Neuron (in vitro differentiated cells): ENCODE data around the gene NCKAP5.

Source experiments
- H2AFZ ChIP-seq: one replicate; pipeline ENCODE4 v1.6.1; 2013; ENCODE audit warnings: low read depth, mild to moderate bottlenecking, inconsistent platforms, low read length, moderate library complexity
- H3K27me3 ChIP-seq: one replicate; pipeline ENCODE4 v1.6.1; 2013; ENCODE audit warnings: low read length; ENCODE audit not compliant: insufficient read depth
- H3K36me3 ChIP-seq: one replicate; pipeline ENCODE4 v1.6.1; 2013; ENCODE audit warnings: low read length; ENCODE audit not compliant: insufficient read depth
- H3K4me1 ChIP-seq: one replicate; pipeline ENCODE4 v1.6.1; 2013; ENCODE audit warnings: low read length; ENCODE audit not compliant: insufficient read depth
- H3K4me3 ChIP-seq: 2 replicates; pipeline ENCODE4 v1.5.1; 2013; ENCODE audit warnings: mild to moderate bottlenecking, low read length, moderate library complexity
- H3K9me3 ChIP-seq: one replicate; pipeline ENCODE4 v1.6.1; 2013; ENCODE audit warnings: low read length

NCKAP5 gene

GRCh38 chr2:132646540-132647108 is 921.6 kb downstream of the NCKAP5 start:
- Histone ChIP-seq H3K36me3 (no peaks in the 10 kb centered on the region), H3K9me3 (no peaks in the 10 kb centered on the region), H2AFZ (no peak overlapping the region), H3K27me3 (no peaks in the 10 kb centered on the region), H3K4me3 (no peak overlapping the region), H3K4me1 (peaks cover 23% of the 10 kb centered on the region)

DNA sequence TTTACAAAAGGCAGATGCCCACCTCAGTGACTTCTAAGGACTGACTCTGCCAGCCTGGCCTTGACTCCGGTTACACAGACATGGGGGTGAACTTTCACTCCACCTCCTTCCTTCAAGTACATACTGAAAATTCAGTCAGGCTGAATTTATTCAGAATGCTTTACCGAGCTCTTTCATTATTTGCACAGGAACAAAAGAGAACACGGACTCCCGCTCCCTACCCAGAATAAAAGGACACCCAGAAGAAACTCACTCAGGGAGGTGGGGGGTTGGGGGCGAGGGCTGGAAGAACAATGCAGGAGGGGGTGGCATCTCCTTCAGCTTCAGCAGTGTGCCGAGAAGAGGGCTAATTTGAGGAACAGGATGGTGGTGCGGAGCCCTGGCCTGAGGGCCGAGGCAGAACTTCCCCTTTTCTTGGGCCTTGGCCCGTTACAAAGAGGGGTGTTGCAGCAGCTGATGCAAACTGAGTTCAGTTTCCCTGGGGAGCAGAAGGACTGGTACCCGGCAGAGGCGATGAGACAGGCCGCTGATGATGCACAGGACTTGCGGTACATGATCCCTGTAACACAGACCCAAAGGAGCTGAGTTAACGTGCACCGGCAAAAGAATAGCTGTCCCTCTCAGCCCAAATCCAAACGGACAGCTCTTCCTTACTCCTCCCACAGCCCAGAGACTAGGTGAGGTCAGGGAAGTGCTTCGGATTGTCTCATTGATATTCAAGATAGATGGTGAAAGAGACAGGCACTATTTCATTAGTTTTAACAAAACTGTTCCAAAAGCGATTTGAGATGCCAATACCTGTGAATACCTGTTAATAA is 922.3 kb downstream of the NCKAP5 start:
- Histone ChIP-seq H3K4me3 (no peak overlapping the region), H2AFZ (no peak overlapping the region), H3K36me3 (no peaks in the 10 kb centered on the region), H3K9me3 (no peaks in the 10 kb centered on the region), H3K27me3 (no peaks in the 10 kb centered on the region), H3K4me1 (peaks cover 23% of the 10 kb centered on the region)

GRCh38 chr2:132645176-132645575 is 923.1 kb downstream of the NCKAP5 start:
- Histone ChIP-seq H3K36me3 (no peaks in the 10 kb centered on the region), H3K4me1 (peaks cover 23% of the 10 kb centered on the region), H3K9me3 (no peaks in the 10 kb centered on the region), H3K27me3 (no peaks in the 10 kb centered on the region), H2AFZ (no peak overlapping the region), H3K4me3 (no peak overlapping the region)

- Histone ChIP-seq H3K9me3 (peaks cover 4% of the 10 kb centered on the region), H3K27me3 (peaks cover 5% of the 10 kb centered on the region), H3K4me1 (peaks cover 23% of the 10 kb centered on the region), H3K36me3 (no peaks in the 10 kb centered on the region), H2AFZ (no peak overlapping the region), H3K4me3 (no peak overlapping the region)
Observed at GRCh38 chr2:132642415-132642814, 925.8 kb downstream of the NCKAP5 start.

DNA sequence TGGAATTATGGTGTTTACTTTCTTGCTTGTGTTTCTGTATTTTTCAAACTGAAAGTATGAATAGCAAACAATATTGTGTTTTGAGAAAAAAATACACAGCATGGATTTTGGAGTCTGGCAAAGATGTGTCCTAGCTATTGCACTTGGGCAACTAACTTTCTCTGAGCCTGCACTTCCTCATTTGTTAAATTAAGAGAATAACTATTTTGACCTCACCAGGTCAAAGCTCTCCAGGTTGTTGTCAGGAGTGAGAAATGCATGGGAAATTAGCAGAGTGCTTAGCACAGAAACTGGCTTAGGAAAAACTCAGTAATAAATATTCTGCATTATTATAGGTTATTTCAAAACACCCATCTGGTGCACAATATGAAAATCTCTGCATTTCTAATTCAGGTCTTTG is 926.4 kb downstream of the NCKAP5 start:
- Histone ChIP-seq H2AFZ (no peak overlapping the region), H3K36me3 (no peaks in the 10 kb centered on the region), H3K4me1 (peaks cover 23% of the 10 kb centered on the region), H3K9me3 (peaks cover 4% of the 10 kb centered on the region), H3K27me3 (peaks cover 8% of the 10 kb centered on the region), H3K4me3 (no peak overlapping the region)

GRCh38 chr2:132640116-132640515 is 928.1 kb downstream of the NCKAP5 start:
- H3K9me3 ChIP-seq: peaks cover 4% of the 10 kb centered on the region
- H3K4me3 ChIP-seq: no peak overlapping the region
- H3K4me1 ChIP-seq: peaks cover 8% of the 10 kb centered on the region

GRCh38 chr2:132638313-132639040 is 929.8 kb downstream of the NCKAP5 start:
- peaks cover 4% of the 10 kb centered on the region for H3K9me3 ChIP-seq
- peaks cover 8% of the 10 kb centered on the region for H3K27me3 ChIP-seq
- no peak overlapping the region for H3K4me3 ChIP-seq
- H3K4me1 ChIP-seq: peaks cover 5% of the 10 kb centered on the region
- no peaks in the 10 kb centered on the region for H3K36me3 ChIP-seq
- no peak overlapping the region for H2AFZ ChIP-seq

More at GRCh38 chr2:132640116-132640515, 928.1 kb downstream of the NCKAP5 start:
- H3K27me3 ChIP-seq: peaks cover 8% of the 10 kb centered on the region
- H3K36me3 ChIP-seq: no peaks in the 10 kb centered on the region
- no peak overlapping the region for H2AFZ ChIP-seq

GRCh38 chr2:132636346-132636745 is 931.9 kb downstream of the NCKAP5 start:
- H3K36me3 ChIP-seq: no peaks in the 10 kb centered on the region
- H3K4me3 ChIP-seq: no peak overlapping the region
- peaks cover 4% of the 10 kb centered on the region for H3K9me3 ChIP-seq
- H3K4me1 ChIP-seq: peaks cover 20% of the 10 kb centered on the region
- no peak overlapping the region for H2AFZ ChIP-seq
- H3K27me3 ChIP-seq: peaks cover 8% of the 10 kb centered on the region

GRCh38 chr2:132633635-132634034 is 934.6 kb downstream of the NCKAP5 start:
- Histone ChIP-seq H3K27me3 (peaks cover 13% of the 10 kb centered on the region), H2AFZ (no peak overlapping the region), H3K36me3 (no peaks in the 10 kb centered on the region), H3K4me3 (no peak overlapping the region), H3K9me3 (peaks cover 7% of the 10 kb centered on the region), H3K4me1 (peaks cover 25% of the 10 kb centered on the region)

DNA sequence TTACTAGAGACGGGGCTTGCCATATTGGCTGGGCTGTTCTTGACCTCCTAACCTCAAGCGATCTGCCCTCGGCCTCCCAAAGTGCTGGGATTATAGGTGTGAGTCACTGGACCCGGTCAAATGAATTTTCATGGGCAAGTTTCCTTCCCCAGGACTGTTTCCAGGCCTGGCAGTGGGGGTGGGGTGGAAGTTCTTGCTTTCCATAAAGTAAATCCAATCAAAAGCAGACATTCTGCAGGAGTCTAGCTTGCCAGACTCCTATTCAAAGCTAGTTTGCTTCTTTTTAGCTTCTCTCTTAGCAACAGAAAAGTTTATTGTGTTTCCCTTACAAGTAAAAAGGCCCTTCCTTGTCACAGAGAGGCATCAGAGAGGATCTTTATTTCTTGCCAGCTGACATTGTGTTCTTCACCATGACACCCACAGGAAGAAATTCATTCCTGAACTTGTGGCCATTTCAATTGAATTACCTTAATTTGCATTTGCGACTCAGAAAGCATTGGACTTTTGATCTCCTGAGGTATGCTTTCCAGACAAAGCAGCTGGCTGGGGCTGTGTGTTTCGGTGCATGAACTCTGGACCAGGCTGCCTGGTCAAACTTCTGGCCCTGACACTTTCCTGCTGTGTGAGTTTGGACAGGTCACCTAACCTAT is 936.1 kb downstream of the NCKAP5 start:
- Histone ChIP-seq H3K36me3 (no peaks in the 10 kb centered on the region), H2AFZ (no peak overlapping the region), H3K9me3 (peaks cover 4% of the 10 kb centered on the region), H3K4me1 (peaks cover 25% of the 10 kb centered on the region), H3K4me3 (no peak overlapping the region), H3K27me3 (peaks cover 6% of the 10 kb centered on the region)

- Histone ChIP-seq H3K4me1 (peaks cover 15% of the 10 kb centered on the region), H3K27me3 (peaks cover 5% of the 10 kb centered on the region), H3K36me3 (no peaks in the 10 kb centered on the region)
Observed at GRCh38 chr2:132627536-132627935, 940.7 kb downstream of the NCKAP5 start.

DNA sequence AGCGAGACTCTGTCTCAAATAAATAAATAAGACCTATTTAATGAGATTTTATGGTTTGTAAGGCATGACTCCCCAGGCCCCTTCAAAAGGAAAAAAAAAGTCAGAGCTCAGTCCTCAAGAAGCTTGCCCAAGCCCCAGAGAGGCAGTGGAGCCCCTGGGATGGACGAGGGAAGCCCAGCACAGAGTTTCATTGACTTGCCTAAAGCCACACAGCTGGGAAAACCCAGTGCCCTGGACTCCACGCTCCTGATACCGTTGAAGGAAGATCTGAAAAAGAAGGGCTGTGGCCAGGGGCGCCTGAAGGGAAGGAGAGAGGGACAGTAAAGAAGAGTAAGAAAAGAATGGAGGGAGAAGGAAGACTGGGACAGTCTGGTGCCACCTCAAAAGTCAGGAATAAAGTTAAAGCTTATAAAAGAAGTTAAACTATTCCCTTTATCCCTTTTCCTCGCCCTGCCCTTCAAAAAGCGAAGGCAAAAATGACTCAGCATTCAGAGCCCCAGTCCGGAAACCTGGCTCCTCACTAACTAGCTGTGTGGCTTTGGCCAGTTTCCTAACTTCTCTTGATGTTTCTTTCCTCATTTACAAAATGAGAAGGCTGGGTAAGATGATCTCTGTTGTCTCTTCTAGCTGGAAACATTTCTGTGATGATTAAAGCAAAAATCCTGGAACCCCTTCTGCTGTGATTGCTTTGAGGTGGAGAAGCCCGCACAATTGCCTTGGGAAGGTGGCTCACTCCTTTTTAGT is 945.0 kb downstream of the NCKAP5 start:
- Histone ChIP-seq H3K9me3 (peaks cover 3% of the 10 kb centered on the region), H3K4me3 (no peak overlapping the region)

More at GRCh38 chr2:132627536-132627935, 940.7 kb downstream of the NCKAP5 start:
- Histone ChIP-seq H2AFZ (no peak overlapping the region), H3K4me3 (no peak overlapping the region), H3K9me3 (peaks cover 6% of the 10 kb centered on the region)

More for the DNA sequence above, 945.0 kb downstream of the NCKAP5 start:
- H2AFZ ChIP-seq: no peak overlapping the region
- no peaks in the 10 kb centered on the region for H3K4me1 ChIP-seq
- no peaks in the 10 kb centered on the region for H3K36me3 ChIP-seq
- H3K27me3 ChIP-seq: no peaks in the 10 kb centered on the region
